HEK293 (cell line): Measurements from ENCODE around the gene ATP10A.

Experiments used
- CTCF ChIA-PET: fragments of 350-600 bp; formaldehyde crosslinking; extraction: SDS; loops from one replicate; lab custom pipeline; 2021; ENCODE audit warnings: antibody characterized with exemption; lab: Yijun Ruan, JAX
- POLR2A ChIA-PET: fragments of 300-600 bp; formaldehyde crosslinking; extraction: SDS; loops from one replicate; lab custom pipeline; 2020; ENCODE audit warnings: antibody characterized with exemption, inconsistent platforms; lab: Yijun Ruan, JAX
- H3K27ac ChIP-seq: fragments of 200-500 bp; sonication (Bioruptor generic); 2 replicates; pipeline ENCODE4 v1.5.1; 2014; ENCODE audit warnings: low read depth, low read length, control low read depth, inconsistent platforms; ENCODE audit errors: extremely low read depth
- H3K36me3 ChIP-seq, 2 experiments: fragments of 200-500 bp in 1 of 2; sonication (Bioruptor generic) in 1 of 2; 1 replicate in 1 of 2; 2 replicates in 1 of 2; pipeline ENCODE4 v1.5.1; 2014 to 2017; ENCODE audit warnings: inconsistent platforms in 2 of 2, low read length in 2 of 2; ENCODE audit not compliant: control insufficient read depth in 2 of 2, insufficient read depth in 1 of 2
- H3K4me1 ChIP-seq: fragments of 200-500 bp; sonication (Bioruptor generic); 2 replicates; pipeline ENCODE4 v1.5.1; 2014; ENCODE audit warnings: mild to moderate bottlenecking, low read length, inconsistent platforms; ENCODE audit not compliant: control insufficient read depth, insufficient read depth
- H3K4me3 ChIP-seq: 2 replicates; pipeline ENCODE4 v1.5.1; 2011; ENCODE audit warnings: low read depth, mild to moderate bottlenecking, control low read depth, low read length, moderate library complexity
- H3K9me3 ChIP-seq: fragments of 200-500 bp; sonication (Bioruptor generic); 2 replicates; pipeline ENCODE4 v1.5.1; 2014; ENCODE audit warnings: low read depth, low read length, inconsistent platforms; ENCODE audit not compliant: control insufficient read depth, insufficient read depth
- BCL6B ChIP-seq: fragments of 450-650 bp; formaldehyde crosslinking; IDR thresholded peaks from 2 replicates; pipeline ENCODE4 v1.5.1; 2017; ENCODE audit warnings: missing biosample characterization, missing genetic modification characterization
- GLI2 ChIP-seq: fragments of 450-650 bp; formaldehyde crosslinking; IDR thresholded peaks from 2 replicates; pipeline ENCODE4; 2017; ENCODE audit warnings: missing biosample characterization, missing genetic modification characterization, low read depth, borderline replicate concordance
- HOXA7 ChIP-seq: sonication (generic); formaldehyde crosslinking; IDR thresholded peaks from 2 replicates; pipeline ENCODE4 v1.8.1; 2022; ENCODE audit warnings: missing genetic modification reagents, borderline replicate concordance
- INSM2 ChIP-seq: fragments of 450-650 bp; formaldehyde crosslinking; IDR thresholded peaks from 2 replicates; pipeline ENCODE4 v1.5.1; 2016; ENCODE audit warnings: missing biosample characterization, missing genetic modification characterization
- KLF10 ChIP-seq: fragments of 450-650 bp; IDR thresholded peaks from 2 replicates; pipeline ENCODE4 v1.5.1; 2018; ENCODE audit warnings: missing biosample characterization, mild to moderate bottlenecking, missing genetic modification characterization
- KLF9 ChIP-seq: fragments of 450-650 bp; formaldehyde crosslinking; IDR thresholded peaks from 2 replicates; pipeline ENCODE4 v1.5.1; 2016; ENCODE audit warnings: missing biosample characterization, missing genetic modification characterization, low read depth
- PRDM6 ChIP-seq: fragments of 450-650 bp; formaldehyde crosslinking; IDR thresholded peaks from 2 replicates; pipeline ENCODE4 v1.5.1; 2017; ENCODE audit warnings: missing biosample characterization, missing genetic modification characterization
- TRIM28 ChIP-seq: IDR thresholded peaks from 2 replicates; pipeline ENCODE4 v1.6.1; 2011; ENCODE audit warnings: low read length, control low read depth, borderline replicate concordance
- ZBTB10 ChIP-seq: fragments of 450-650 bp; formaldehyde crosslinking; IDR thresholded peaks from 2 replicates; pipeline ENCODE4 v1.5.1; 2016; ENCODE audit warnings: missing biosample characterization, missing genetic modification characterization
- ZNF10 ChIP-seq: fragments of 450-650 bp; formaldehyde crosslinking; IDR thresholded peaks from 2 replicates; pipeline ENCODE4 v1.5.1; 2017; ENCODE audit warnings: missing biosample characterization, missing genetic modification characterization
- ZNF132 ChIP-seq: fragments of 450-650 bp; formaldehyde crosslinking; IDR thresholded peaks from 2 replicates; pipeline ENCODE4 v1.5.1; 2017; ENCODE audit warnings: missing biosample characterization, missing genetic modification characterization, borderline replicate concordance
- ZNF16 ChIP-seq: fragments of 450-650 bp; formaldehyde crosslinking; IDR thresholded peaks from 2 replicates; pipeline ENCODE4 v1.5.1; 2016; ENCODE audit warnings: low read depth, missing biosample characterization, missing genetic modification characterization
- ZNF248 ChIP-seq: fragments of 450-650 bp; formaldehyde crosslinking; IDR thresholded peaks from 2 replicates; pipeline ENCODE4 v1.5.1; 2017; ENCODE audit warnings: missing biosample characterization, missing genetic modification characterization
- ZNF280C ChIP-seq: fragments of 450-650 bp; formaldehyde crosslinking; IDR thresholded peaks from 2 replicates; pipeline ENCODE4 v1.5.1; 2016; ENCODE audit warnings: missing biosample characterization, missing genetic modification characterization
- ZNF335 ChIP-seq: fragments of 450-650 bp; formaldehyde crosslinking; conservative IDR thresholded peaks from 2 replicates; pipeline ENCODE4 v1.5.1; 2016; ENCODE audit warnings: missing biosample characterization, missing genetic modification characterization
- ZNF341 ChIP-seq: fragments of 450-650 bp; formaldehyde crosslinking; IDR thresholded peaks from 2 replicates; pipeline ENCODE4; 2016; ENCODE audit warnings: low read depth, missing biosample characterization, missing genetic modification characterization
- ZNF366 ChIP-seq: fragments of 450-650 bp; formaldehyde crosslinking; conservative IDR thresholded peaks from 2 replicates; pipeline ENCODE4 v1.5.1; 2016; ENCODE audit warnings: missing biosample characterization, missing genetic modification characterization
- ZNF48 ChIP-seq: fragments of 450-650 bp; formaldehyde crosslinking; IDR thresholded peaks from 2 replicates; pipeline ENCODE4 v1.5.1; 2016; ENCODE audit warnings: missing biosample characterization, missing genetic modification characterization
- ZNF488 ChIP-seq: fragments of 450-650 bp; formaldehyde crosslinking; IDR thresholded peaks from 2 replicates; pipeline ENCODE4 v1.5.1; 2016; ENCODE audit warnings: missing biosample characterization, missing genetic modification characterization
- ZNF514 ChIP-seq: fragments of 450-650 bp; formaldehyde crosslinking; IDR thresholded peaks from 2 replicates; pipeline ENCODE4 v1.5.1; 2016; ENCODE audit warnings: missing biosample characterization, missing genetic modification characterization
- ZNF623 ChIP-seq: fragments of 450-650 bp; formaldehyde crosslinking; IDR thresholded peaks from 2 replicates; pipeline ENCODE4 v1.5.1; 2016; ENCODE audit warnings: missing biosample characterization, missing genetic modification characterization

The ATP10A gene

GRCh38 chr15:25869701-25870100, 6.6 kb upstream of the ATP10A start:
- POLR2A ChIA-PET = no interaction called here

GRCh38 chr15:25866874-25867273, 3.7 kb upstream of the ATP10A start:
- H3K4me3 ChIP-seq = no peak overlapping the region
- ChIA-PET POLR2A (no interaction called here), CTCF (no interaction called here)
- no peaks in the 10 kb centered on the region for H3K36me3 ChIP-seq
- no peak overlapping the region for H3K27ac ChIP-seq
- H3K9me3 ChIP-seq = no peaks in the 10 kb centered on the region
- H3K4me1 ChIP-seq = no peaks in the 10 kb centered on the region
- TF ChIP-seq ZNF341 (tag by site-specific recombination) (no peak), ZNF623 (tag by site-specific recombination) (no peak), GLI2 (tag by site-specific recombination) (no peak), ZNF335 (no peak), ZNF514 (tag by site-specific recombination) (no peak), ZBTB10 (tag by site-specific recombination) (no peak), PRDM6 (tag by site-specific recombination) (no peak)

More at GRCh38 chr15:25869701-25870100, 6.6 kb upstream of the ATP10A start:
- H3K9me3 ChIP-seq = no peaks in the 10 kb centered on the region
- no peak overlapping the region for H3K27ac ChIP-seq
- H3K36me3 ChIP-seq = no peaks in the 10 kb centered on the region
- no peak overlapping the region for H3K4me3 ChIP-seq
- CTCF ChIA-PET = no interaction called here
- no peaks in the 10 kb centered on the region for H3K4me1 ChIP-seq
- no peak for TF ChIP-seq KLF10
- TF ChIP-seq ZNF366 = no peak
- no peak for TF ChIP-seq HOXA7
- TF ChIP-seq ZNF16 (tag by site-specific recombination) = no peak
- no peak for TF ChIP-seq ZNF248 (tag by site-specific recombination)
- no peak for TF ChIP-seq ZNF132
- no peak for TF ChIP-seq ZNF10 (tag by site-specific recombination)
- no peak for TF ChIP-seq BCL6B (tag by site-specific recombination)
- TF ChIP-seq ZNF280C (tag by site-specific recombination) = no peak
- no peak for TF ChIP-seq ZNF48
- TF ChIP-seq ZNF488 (tag by site-specific recombination) = no peak
- no peak for TF ChIP-seq TRIM28
- TF ChIP-seq INSM2 = no peak
- no peak for TF ChIP-seq KLF9 (tag by site-specific recombination)
